OCI-LY1 (cell line): ENCODE results near the gene INTS15.
A peak's percentile ranks its signal among the peaks of the same experiment; 100 is the strongest.

Source experiments
- H2AFZ ChIP-seq: fragments of 200-600 bp; sonication (generic), shearing (Covaris generic); 2 replicates; pipeline ENCODE4 v1.6.0; 2014; ENCODE audit warnings: antibody characterized with exemption, mild to moderate bottlenecking, low read length
- H3F3A ChIP-seq: fragments of 200-600 bp; sonication (generic), shearing (Covaris generic); 2 replicates; pipeline ENCODE4 v1.6.0; 2014; ENCODE audit warnings: mild to moderate bottlenecking, antibody characterized with exemption, low read length, moderate library complexity; ENCODE audit not compliant: insufficient read depth
- H3K27ac ChIP-seq: fragments of 200-600 bp; sonication (generic); 2 replicates; pipeline ENCODE4 v1.5.1; 2014; ENCODE audit warnings: low read length, mixed run types, mild to moderate bottlenecking, low read depth; ENCODE audit not compliant: poor library complexity, severe bottlenecking
- H3K27me3 ChIP-seq: fragments of 200-600 bp; sonication (generic); 2 replicates; pipeline ENCODE4 v1.6.0; 2014; ENCODE audit warnings: antibody characterized with exemption, mild to moderate bottlenecking, low read length, moderate library complexity; ENCODE audit not compliant: insufficient read depth
- H3K36me3 ChIP-seq: fragments of 200-600 bp; sonication (generic); 2 replicates; pipeline ENCODE4 v1.6.1; 2014; ENCODE audit warnings: mild to moderate bottlenecking, antibody characterized with exemption, low read length, moderate library complexity, mixed read lengths; ENCODE audit not compliant: insufficient read depth
- H3K4me1 ChIP-seq: fragments of 200-600 bp; sonication (generic); 2 replicates; pipeline ENCODE4 v1.5.1; 2014; ENCODE audit warnings: mild to moderate bottlenecking, low read length, moderate library complexity; ENCODE audit not compliant: insufficient read depth, severe bottlenecking
- H3K4me2 ChIP-seq: fragments of 200-600 bp; sonication (generic), shearing (Covaris generic); 2 replicates; pipeline ENCODE4 v1.6.1; 2014; ENCODE audit warnings: low read length
- H3K4me3 ChIP-seq: fragments of 200-600 bp; sonication (generic); 2 replicates; pipeline ENCODE4 v1.5.1; 2014; ENCODE audit warnings: low read length, low read depth, mild to moderate bottlenecking, mixed read lengths; ENCODE audit not compliant: poor library complexity, severe bottlenecking
- H3K79me2 ChIP-seq: fragments of 200-600 bp; shearing (Covaris generic); 2 replicates; pipeline ENCODE4 v1.6.1; 2016; ENCODE audit warnings: mixed run types, low read length, mixed read lengths; ENCODE audit not compliant: insufficient read depth
- H3K9ac ChIP-seq: fragments of 200-600 bp; sonication (generic), shearing (Covaris generic); 2 replicates; pipeline ENCODE4 v1.6.1; 2014; ENCODE audit warnings: mild to moderate bottlenecking, low read length, mixed read lengths
- H3K9me2 ChIP-seq: fragments of 200-600 bp; sonication (generic), shearing (Covaris generic); 2 replicates; pipeline ENCODE4 v1.6.1; 2014; ENCODE audit warnings: low read depth, mild to moderate bottlenecking, low read length, mixed read lengths
- H3K9me3 ChIP-seq: fragments of 200-600 bp; shearing (Covaris generic); 2 replicates; pipeline ENCODE4 v1.6.1; 2014; ENCODE audit warnings: low read length, mixed read lengths
- H4K20me1 ChIP-seq: fragments of 200-600 bp; sonication (generic), shearing (Covaris generic); 2 replicates; pipeline ENCODE4 v1.6.0; 2016; ENCODE audit warnings: mild to moderate bottlenecking, low read length; ENCODE audit not compliant: insufficient read depth
- CTCF ChIP-seq: fragments of 200-600 bp; sonication (generic), shearing (Covaris generic); IDR thresholded peaks from 2 replicates; pipeline ENCODE4 v1.5.1; 2017; ENCODE audit warnings: mild to moderate bottlenecking, antibody characterized with exemption, low read length, moderate library complexity, mixed read lengths
- EZH2 ChIP-seq: fragments of 200-600 bp; sonication (generic), shearing (Covaris generic); IDR thresholded peaks from 2 replicates; pipeline ENCODE4 v1.8.0; 2017; ENCODE audit warnings: borderline replicate concordance, mixed run types, mild to moderate bottlenecking, antibody characterized with exemption, low read length, moderate library complexity, mixed read lengths

The INTS15 gene

DNA sequence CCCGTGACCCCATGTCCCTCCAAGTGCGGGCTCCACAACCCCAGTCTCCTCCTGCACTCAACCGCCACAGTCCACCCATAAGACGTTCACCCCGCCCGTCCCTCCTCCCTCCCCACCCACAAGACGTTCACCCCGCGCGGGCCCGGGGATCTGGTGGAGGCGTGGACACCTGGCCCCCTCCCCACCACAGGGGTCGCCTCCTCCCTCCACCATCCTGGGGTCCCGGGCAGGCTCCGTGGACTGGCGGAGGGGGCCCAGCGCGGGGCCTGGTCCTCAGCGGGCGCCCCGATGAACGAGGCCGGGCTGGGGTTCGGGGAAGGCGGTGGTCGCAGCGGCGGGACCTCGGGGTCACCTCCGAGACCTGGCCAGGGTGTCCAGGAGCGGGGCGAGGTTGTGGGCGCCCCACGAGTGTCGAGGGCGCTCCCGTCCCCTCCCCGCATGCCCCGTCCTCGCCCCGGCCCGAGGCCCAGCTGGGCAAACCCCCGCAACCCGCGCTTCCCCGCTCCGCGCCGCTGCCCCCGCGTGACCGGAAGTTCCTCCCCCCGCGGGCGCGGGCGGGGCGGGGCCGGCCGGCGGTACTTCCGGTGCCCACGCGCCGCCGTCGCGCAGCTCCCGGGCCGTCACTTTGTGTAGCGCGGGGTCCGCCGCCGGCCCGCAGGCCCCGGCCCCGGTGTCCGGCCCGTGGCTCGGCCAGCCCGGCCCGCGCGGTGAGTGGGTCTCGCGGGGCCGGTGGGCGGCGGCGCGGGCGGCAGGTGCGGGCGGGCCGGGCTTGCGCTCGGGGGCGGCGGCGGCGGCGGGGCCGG is 47.1 kb downstream of the INTS15 start, which contains the start of gene ZNF316:
ZNF316 (plus strand) TSS at position 578 of the 803 bp plus-strand sequence. CDS start 5,092 bp downstream, outside the sequence.
- Histone ChIP-seq H3K27me3 (no peaks in the 10 kb centered on the region), H3K9ac (peak within 1 kb of the TSS; percentile 77), H3F3A (no peaks in the 10 kb centered on the region), H2AFZ (no peak within 1 kb of the TSS), H3K4me3 (peak within 1 kb of the TSS; percentile 71), H3K4me2 (peak within 1 kb of the TSS; percentile 85), H3K36me3 (peaks cover 29% of the 10 kb centered on the region), H3K9me2 (no peaks in the 10 kb centered on the region), H4K20me1 (no peaks in the 10 kb centered on the region), H3K79me2 (no peaks in the 10 kb centered on the region), H3K9me3 (no peaks in the 10 kb centered on the region), H3K4me1 (peaks cover 17% of the 10 kb centered on the region), H3K27ac (peak within 1 kb of the TSS; percentile 12)
- no peak for TF ChIP-seq EZH2
- TF ChIP-seq CTCF = no peak

- Histone ChIP-seq H3K9me3 (no peaks in the 10 kb centered on the region), H3K4me3 (peak overlapping the region; percentile 63), H3F3A (no peaks in the 10 kb centered on the region), H3K9ac (peak overlapping the region; percentile 55), H3K4me2 (peak overlapping the region; percentile 68), H3K9me2 (no peaks in the 10 kb centered on the region), H3K27me3 (no peaks in the 10 kb centered on the region), H3K36me3 (peaks cover 36% of the 10 kb centered on the region), H3K4me1 (peaks cover 17% of the 10 kb centered on the region), H4K20me1 (no peaks in the 10 kb centered on the region), H2AFZ (no peak overlapping the region), H3K27ac (peak overlapping the region; percentile 12), H3K79me2 (no peaks in the 10 kb centered on the region)
- TF ChIP-seq CTCF (peak; percentile 48), EZH2 (no peak)
These were observed 47.9 kb downstream of the INTS15 start for GRCh38 chr7:6637544-6638229.

- Histone ChIP-seq H3K36me3 (peaks cover 50% of the 10 kb centered on the region), H3K4me2 (no peak overlapping the region; the same call in 1 of the 2 replicates), H4K20me1 (no peaks in the 10 kb centered on the region)
These were observed 49.2 kb downstream of the INTS15 start for GRCh38 chr7:6639032-6639431.

More at GRCh38 chr7:6639032-6639431, 49.2 kb downstream of the INTS15 start:
- Histone ChIP-seq H3K4me3 (no peak overlapping the region), H3K9me3 (no peaks in the 10 kb centered on the region), H3K79me2 (no peaks in the 10 kb centered on the region), H3F3A (no peaks in the 10 kb centered on the region), H3K9ac (no peak overlapping the region), H3K27ac (no peak overlapping the region), H3K9me2 (no peaks in the 10 kb centered on the region), H3K4me1 (peaks cover 17% of the 10 kb centered on the region), H3K27me3 (no peaks in the 10 kb centered on the region), H2AFZ (no peak overlapping the region)
- TF ChIP-seq EZH2 (no peak), CTCF (no peak)
